ENCODE measurements around the gene CAMK2D. TPM values are rescaled to one million over a fixed set of nuclear protein-coding genes. Genes with fewer than 3 reads are reported as not detected.
"Not testable (repeated sequence)": the region's sequence is repeated elsewhere in the genome, so short reads cannot be mapped to it uniquely, and the experiment has no call there.

Gene CAMK2D
- polyA plus RNA-seq, 3 donors from 2014 or later: 14.8 to 22.8 (median 21.4) TPM

- Mint-ChIP-seq H3K4me3 (no peak overlapping the region), H3K4me1 (peaks cover 10 to 26% of the 10 kb centered on the region in 2 donors), H3K27ac (no peak overlapping the region), H3K9me3 (no peaks in the 10 kb centered on the region), H3K27me3 (ENCODE audit: low read depth in 3 of 3) (peaks cover 0 to 4% (median 2%) of the 10 kb centered on the region in 3 donors), H3K36me3 (peaks cover 0 to 3% (median 0%) of the 10 kb centered on the region in 3 donors)
- DNase-seq: no peak
Measured at GRCh38 chr4:113776679-113777078, 15.1 kb upstream of the CAMK2D start.

GRCh38 chr4:113776016-113776415 is 14.5 kb upstream of the CAMK2D start:
- DNase-seq: no peak
- H3K9me3 Mint-ChIP-seq: no peaks in the 10 kb centered on the region
- H3K27me3 Mint-ChIP-seq (ENCODE audit: low read depth in 3 of 3): peaks cover 0 to 4% (median 1%) of the 10 kb centered on the region in 3 donors
- H3K4me3 Mint-ChIP-seq: no peak overlapping the region
- peaks cover 11 to 29% of the 10 kb centered on the region in 2 donors for H3K4me1 Mint-ChIP-seq
- H3K36me3 Mint-ChIP-seq: peaks cover 0 to 3% (median 0%) of the 10 kb centered on the region in 3 donors
- H3K27ac Mint-ChIP-seq: no peak overlapping the region

DNA sequence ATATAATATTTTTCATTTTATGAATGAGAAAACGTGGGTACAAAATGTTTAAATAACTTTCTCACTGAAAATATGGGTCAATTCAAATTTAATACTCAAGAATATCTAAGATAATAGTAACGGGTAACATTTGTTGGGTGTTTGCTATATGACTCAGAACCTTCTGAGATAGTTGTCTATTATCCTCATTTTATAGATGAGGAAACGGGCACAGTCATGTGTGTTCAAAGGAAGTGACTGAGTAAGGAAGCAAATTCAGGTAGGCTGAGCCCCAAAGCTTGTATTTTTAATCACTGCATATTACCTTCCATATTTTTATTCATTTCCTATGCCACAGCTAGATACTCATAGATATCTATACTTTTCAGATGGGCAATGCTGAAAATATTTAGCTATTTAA is 12.2 kb upstream of the CAMK2D start:
- Mint-ChIP-seq H3K27me3 (ENCODE audit: low read depth in 3 of 3) (peaks cover 0 to 6% (median 1%) of the 10 kb centered on the region in 3 donors), H3K27ac (peak overlapping the region in 4 of 6 donors; percentile 83 to 96 (median 92)), H3K4me1 (peaks cover 18 to 52% of the 10 kb centered on the region in 2 donors), H3K36me3 (peaks cover 0 to 3% (median 0%) of the 10 kb centered on the region in 3 donors), H3K9me3 (peaks cover 0 to 2% (median 0%) of the 10 kb centered on the region in 6 donors), H3K4me3 (peak overlapping the region in 2 of 5 donors; percentile 87 to 89)
- no peak for DNase-seq

DNA sequence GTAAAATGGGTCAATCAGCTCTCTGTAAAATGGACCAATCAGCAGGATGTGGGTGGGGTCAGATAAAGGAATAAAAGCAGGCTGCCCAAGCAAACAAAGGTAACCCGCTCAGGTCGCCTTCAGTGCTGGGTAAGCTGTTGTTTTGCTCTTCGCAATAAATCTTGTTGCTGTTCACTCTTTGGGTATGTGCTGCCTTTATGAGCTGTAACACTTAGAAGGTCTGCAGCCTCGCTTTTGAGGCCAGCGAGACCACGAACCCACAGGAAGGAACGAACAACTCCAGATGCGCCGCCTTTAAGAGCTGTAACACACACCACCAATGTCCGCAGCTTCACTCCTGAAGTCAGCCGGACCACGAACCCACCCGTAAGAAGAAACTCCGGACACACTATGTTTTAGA is 11.5 kb upstream of the CAMK2D start:
- Mint-ChIP-seq H3K4me3 (peak overlapping the region; percentile 86 to 91 (median 89)), H3K9me3 (peaks cover 0 to 2% (median 0%) of the 10 kb centered on the region in 6 donors), H3K27ac (peak overlapping the region; percentile 83 to 96 (median 90)), H3K36me3 (peaks cover 0 to 3% (median 0%) of the 10 kb centered on the region in 3 donors), H3K27me3 (ENCODE audit: low read depth in 3 of 3) (peaks cover 0 to 6% (median 1%) of the 10 kb centered on the region in 3 donors), H3K4me1 (peaks cover 18 to 53% of the 10 kb centered on the region in 2 donors)
- peak; percentile 50 to 68 (median 56) for DNase-seq

DNA sequence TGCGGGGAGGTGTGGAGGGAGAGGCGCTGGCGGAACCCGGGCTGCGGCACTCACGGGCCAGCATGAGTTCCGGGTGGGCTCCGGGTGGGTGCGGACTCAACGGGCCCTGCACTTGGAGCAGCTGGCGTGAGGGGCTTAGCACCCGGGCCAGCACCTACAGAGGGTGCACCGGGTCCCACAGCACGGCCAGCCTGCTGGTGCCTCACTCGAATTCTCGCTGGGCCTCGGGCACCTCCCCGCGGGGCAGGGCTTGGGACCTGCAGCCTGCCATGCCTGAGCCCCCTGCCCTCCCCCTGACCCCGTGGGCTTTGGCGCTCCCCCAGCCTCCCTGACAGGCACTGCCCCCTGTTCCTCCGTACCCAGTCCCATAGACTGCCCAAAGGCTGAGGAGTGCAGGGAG is 10.8 kb upstream of the CAMK2D start:
- peaks cover 0 to 2% (median 0%) of the 10 kb centered on the region in 6 donors for H3K9me3 Mint-ChIP-seq
- peaks cover 18 to 53% of the 10 kb centered on the region in 2 donors for H3K4me1 Mint-ChIP-seq
- peak overlapping the region in 3 of 5 donors; percentile 86 to 89 (median 87) for H3K4me3 Mint-ChIP-seq
- peaks cover 0 to 3% (median 0%) of the 10 kb centered on the region in 3 donors for H3K36me3 Mint-ChIP-seq
- peaks cover under 1 to 6% (median 1%) of the 10 kb centered on the region in 3 donors for H3K27me3 Mint-ChIP-seq (ENCODE audit: low read depth in 3 of 3)
- DNase-seq: no peak
- H3K27ac Mint-ChIP-seq: peak overlapping the region in 2 of 6 donors; percentile 83 to 95

DNA sequence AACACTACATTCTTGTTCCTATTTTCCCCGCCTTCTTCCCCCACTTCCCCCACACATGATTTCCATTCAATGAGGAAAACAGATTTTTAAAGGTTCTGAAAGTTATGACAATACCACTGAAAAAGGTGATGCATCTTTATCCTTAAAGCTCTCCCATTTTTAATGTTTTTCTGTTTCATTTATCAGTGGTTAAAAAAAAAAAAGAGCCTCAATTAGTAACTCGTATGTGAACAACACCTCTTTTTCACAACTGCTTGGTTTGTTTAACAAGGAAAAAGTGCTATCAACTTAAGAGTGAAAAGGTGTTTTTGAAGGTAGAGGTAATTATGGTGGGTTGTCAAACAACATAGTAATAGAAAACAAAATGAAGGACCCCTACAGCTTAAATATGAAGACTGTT is 8.2 kb upstream of the CAMK2D start:
- Mint-ChIP-seq H3K9me3 (peaks cover 0 to 2% (median 0%) of the 10 kb centered on the region in 6 donors), H3K27me3 (ENCODE audit: low read depth in 3 of 3) (peaks cover 2 to 5% (median 3%) of the 10 kb centered on the region in 3 donors), H3K36me3 (peaks cover 0 to 3% (median 0%) of the 10 kb centered on the region in 3 donors), H3K4me1 (peaks cover 18 to 50% of the 10 kb centered on the region in 2 donors), H3K4me3 (peak overlapping the region in 1 of 5 donors; percentile 45), H3K27ac (peak overlapping the region in 3 of 6 donors; percentile 22 to 62 (median 34))
- DNase-seq: no peak

DNA sequence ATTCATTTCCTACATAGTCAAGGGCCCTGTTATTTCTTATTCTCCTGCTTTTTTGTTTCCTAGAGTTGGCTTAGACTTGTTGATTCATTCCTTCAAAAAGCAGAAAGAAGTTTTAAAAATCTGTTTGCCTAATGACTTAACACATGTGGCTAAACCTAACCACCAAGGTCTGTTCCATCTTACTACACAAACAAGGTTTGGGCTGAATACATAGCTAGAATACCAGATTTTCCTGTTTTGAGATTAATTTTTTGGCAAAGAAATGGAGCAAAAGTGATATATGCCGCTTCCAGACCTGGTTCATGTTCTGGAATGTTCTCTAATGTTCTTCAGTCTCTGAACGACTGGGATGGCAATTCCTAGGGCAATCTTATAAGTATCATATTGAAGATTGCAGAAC is 7.4 kb upstream of the CAMK2D start:
- Mint-ChIP-seq H3K9me3 (peaks cover 0 to 2% (median 0%) of the 10 kb centered on the region in 6 donors), H3K27ac (peak overlapping the region in 1 of 6 donors; percentile 47), H3K36me3 (peaks cover 0 to 3% (median 0%) of the 10 kb centered on the region in 3 donors), H3K4me1 (peaks cover 18 to 45% of the 10 kb centered on the region in 2 donors), H3K4me3 (no peak overlapping the region), H3K27me3 (ENCODE audit: low read depth in 3 of 3) (peaks cover 2 to 9% (median 3%) of the 10 kb centered on the region in 3 donors)
- DNase-seq: no peak

- Mint-ChIP-seq H3K36me3 (no peaks in the 10 kb centered on the region), H3K27me3 (ENCODE audit: low read depth in 3 of 3) (peaks cover 9 to 19% (median 11%) of the 10 kb centered on the region in 3 donors), H3K4me3 (no peak overlapping the region), H3K27ac (no peak overlapping the region), H3K9me3 (peaks cover 0 to 2% (median 0%) of the 10 kb centered on the region in 6 donors), H3K4me1 (peaks cover 20 to 40% of the 10 kb centered on the region in 2 donors)
- DNase-seq: no peak
Measured at GRCh38 chr4:113766882-113767281, 5.3 kb upstream of the CAMK2D start.

DNA sequence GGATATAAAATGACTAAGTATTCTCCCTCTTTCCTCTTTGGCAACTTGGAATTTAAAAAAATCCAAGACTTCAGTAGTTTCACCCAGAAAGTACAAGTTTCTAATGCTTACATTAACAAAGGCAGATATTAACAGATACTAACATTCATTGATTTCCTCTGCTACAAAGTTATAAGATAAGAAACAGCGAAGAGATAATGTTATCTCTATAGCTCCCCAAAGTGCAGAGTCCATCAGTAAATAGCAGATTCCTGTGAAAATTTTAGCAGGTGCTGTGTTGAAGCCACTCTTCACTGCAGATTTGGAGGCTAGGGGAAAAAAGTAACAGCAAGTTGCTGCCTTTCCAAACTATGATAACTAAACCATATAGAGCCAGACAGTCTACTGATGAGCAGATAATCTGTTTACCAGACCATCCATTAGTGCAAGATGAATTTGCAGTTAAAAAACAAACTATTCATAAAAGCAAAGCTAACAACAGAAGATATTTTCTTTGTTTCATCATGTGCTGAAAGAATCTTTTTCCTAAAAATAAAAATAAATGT is 3.3 kb upstream of the CAMK2D start:
- Mint-ChIP-seq H3K27me3 (ENCODE audit: low read depth in 3 of 3) (peaks cover 11 to 23% (median 19%) of the 10 kb centered on the region in 3 donors), H3K4me3 (no peak overlapping the region), H3K9me3 (peaks cover 0 to under 1% (median 0%) of the 10 kb centered on the region in 6 donors), H3K4me1 (peaks cover 22 to 31% of the 10 kb centered on the region in 2 donors), H3K27ac (peak overlapping the region in 3 of 6 donors; percentile 23 to 81 (median 68)), H3K36me3 (no peaks in the 10 kb centered on the region)
- DNase-seq: no peak

DNA sequence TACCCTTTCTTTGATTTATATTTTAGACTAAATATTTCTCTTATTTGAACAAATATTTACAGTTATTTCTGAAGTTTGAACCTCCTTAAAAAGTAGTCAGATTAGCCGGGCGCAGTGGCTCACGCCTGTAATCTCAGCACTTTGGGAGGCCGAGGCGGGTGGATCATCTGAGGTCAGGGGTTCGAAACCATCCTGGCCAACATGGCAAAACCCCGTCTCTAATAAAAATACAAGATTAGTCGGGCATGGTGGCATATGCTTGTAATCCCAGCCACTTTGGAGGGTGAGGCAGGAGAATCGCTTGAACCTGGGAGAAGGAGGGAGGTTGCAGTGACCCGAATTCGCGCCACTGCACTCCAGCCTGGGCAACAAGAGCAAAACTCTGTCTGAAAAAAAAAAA is 2.4 kb upstream of the CAMK2D start:
- H3K27ac Mint-ChIP-seq: peak overlapping the region in 5 of 6 donors; percentile 29 to 99 (median 76)
- H3K36me3 Mint-ChIP-seq, DNase-seq, H3K9me3 Mint-ChIP-seq: not testable (repeated sequence)
- H3K27me3 Mint-ChIP-seq (ENCODE audit: low read depth in 3 of 3): peaks cover 11 to 23% (median 19%) of the 10 kb centered on the region in 3 donors
- peak overlapping the region in 1 of 5 donors; percentile 18 for H3K4me3 Mint-ChIP-seq
- H3K4me1 Mint-ChIP-seq: peaks cover 26 to 31% of the 10 kb centered on the region in 2 donors

- Mint-ChIP-seq H3K36me3 (peaks cover 0 to 3% (median 0%) of the 10 kb centered on the region in 3 donors), H3K9me3 (no peaks in the 10 kb centered on the region), H3K4me1 (peaks cover 35 to 38% of the 10 kb centered on the region in 2 donors), H3K27me3 (ENCODE audit: low read depth in 3 of 3) (peaks cover 11 to 23% (median 19%) of the 10 kb centered on the region in 3 donors), H3K4me3 (peak overlapping the region; percentile 94 to 95 (median 95)), H3K27ac (peak overlapping the region; percentile 94 to 100 (median 98))
- DNase-seq: no peak
Measured at GRCh38 chr4:113763029-113763285, 1.4 kb upstream of the CAMK2D start.

DNA sequence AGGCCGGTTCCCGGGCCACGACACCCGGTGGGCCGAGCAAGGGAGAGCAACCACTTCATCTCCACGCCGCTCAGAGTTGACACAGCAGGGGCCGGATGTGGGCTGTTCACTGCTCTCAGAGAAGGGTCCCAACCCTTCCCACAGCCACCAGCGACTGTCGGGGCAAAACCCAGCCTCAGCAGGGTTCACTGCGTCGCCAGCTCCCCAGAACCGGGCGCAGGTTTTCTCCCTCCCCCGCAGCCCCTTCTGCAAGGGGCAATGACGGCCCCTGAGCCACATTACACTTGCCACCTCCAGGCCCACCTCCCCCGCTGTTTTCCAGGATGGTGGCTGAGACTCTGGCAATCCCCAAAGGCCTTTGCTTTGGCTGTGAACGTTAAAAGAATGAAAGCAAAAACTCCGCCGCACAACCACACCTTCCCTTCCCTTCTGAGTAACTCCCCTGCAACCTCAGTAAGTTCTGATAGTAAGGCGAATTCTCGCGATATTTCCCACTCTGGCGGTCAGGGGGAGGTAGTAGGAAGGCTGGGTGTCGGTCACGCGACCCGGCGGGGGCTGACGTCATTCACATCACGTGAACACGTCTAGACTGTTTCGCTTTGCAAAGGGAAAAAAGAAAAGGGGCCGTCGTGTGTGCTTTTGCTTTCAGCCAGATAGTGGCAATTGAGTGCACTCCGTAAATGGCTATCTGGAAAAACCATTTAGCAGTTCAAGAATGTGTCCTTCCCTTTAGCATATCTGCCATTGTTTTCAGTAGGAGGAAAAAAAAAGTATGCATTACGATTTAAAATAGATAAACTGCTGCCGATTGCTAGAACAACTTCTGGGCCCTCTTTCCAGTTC is 869 bp upstream of the CAMK2D start:
- peak; percentile 98 to 99 (median 99) for DNase-seq
- H3K36me3 Mint-ChIP-seq: peaks cover 4 to 7% (median 4%) of the 10 kb centered on the region in 3 donors
- peak overlapping the region; percentile 94 to 95 (median 95) for H3K4me3 Mint-ChIP-seq
- H3K27ac Mint-ChIP-seq: peak overlapping the region; percentile 94 to 100 (median 98)
- peaks cover 39 to 44% of the 10 kb centered on the region in 2 donors for H3K4me1 Mint-ChIP-seq
- H3K27me3 Mint-ChIP-seq (ENCODE audit: low read depth in 3 of 3): peaks cover 11 to 23% (median 21%) of the 10 kb centered on the region in 3 donors
- H3K9me3 Mint-ChIP-seq: no peaks in the 10 kb centered on the region

DNA sequence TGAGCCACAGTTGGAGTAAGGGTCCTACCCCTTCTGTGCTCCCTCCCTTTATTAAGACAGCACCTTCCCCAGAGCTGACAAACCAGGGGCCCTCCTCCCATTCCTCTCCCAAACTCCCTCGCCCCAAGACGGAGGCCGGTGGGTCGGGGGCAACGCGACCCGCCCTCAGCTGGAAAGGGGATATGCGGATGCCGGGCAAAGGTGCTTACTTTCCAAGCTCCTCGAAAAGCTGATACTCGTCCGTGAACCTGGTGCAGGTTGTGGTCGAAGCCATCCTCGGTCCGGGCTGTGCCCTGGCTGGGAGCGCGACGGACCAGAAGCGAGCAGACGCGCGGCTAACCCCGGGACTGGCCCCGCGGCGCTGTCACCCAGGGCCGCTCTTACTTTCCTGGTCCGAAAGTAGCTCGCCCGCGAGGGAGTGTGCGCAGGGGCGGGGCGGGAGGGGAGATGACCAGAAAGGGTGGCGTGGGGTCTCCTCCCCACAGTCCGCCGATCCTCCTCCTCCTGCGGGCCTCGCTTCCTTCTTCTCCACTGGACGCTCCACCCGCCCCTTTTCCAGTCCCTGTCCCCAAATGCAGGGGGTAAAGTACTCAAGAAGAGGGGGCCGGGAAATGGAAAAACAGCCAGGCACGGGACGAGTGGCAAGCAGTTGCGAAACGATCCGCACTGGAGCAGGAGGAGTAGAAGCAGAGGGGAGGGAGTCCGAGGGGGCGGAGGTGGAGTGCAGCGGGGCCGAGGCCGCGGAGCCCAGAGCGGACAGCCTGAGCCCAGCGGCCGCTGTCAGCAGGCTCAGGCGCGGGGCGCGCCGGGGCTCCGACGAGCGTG is 531 bp downstream of the CAMK2D start:
- peak overlapping the region; percentile 92 to 96 (median 95) for H3K4me3 Mint-ChIP-seq
- H3K9me3 Mint-ChIP-seq: no peaks in the 10 kb centered on the region
- H3K36me3 Mint-ChIP-seq: peaks cover 4 to 8% (median 5%) of the 10 kb centered on the region in 3 donors
- peaks cover 41 to 56% of the 10 kb centered on the region in 2 donors for H3K4me1 Mint-ChIP-seq
- peaks cover 10 to 21% (median 19%) of the 10 kb centered on the region in 3 donors for H3K27me3 Mint-ChIP-seq (ENCODE audit: low read depth in 3 of 3)
- peak overlapping the region; percentile 90 to 99 (median 95) for H3K27ac Mint-ChIP-seq
- DNase-seq: peak in 1 of 3 donors; percentile 47
